Measurements from ENCODE around the gene TACSTD2.
"Not testable (repeated sequence)": the region's sequence is repeated elsewhere in the genome, so short reads cannot be mapped to it uniquely, and the experiment has no call there.

The TACSTD2 gene, protein sequence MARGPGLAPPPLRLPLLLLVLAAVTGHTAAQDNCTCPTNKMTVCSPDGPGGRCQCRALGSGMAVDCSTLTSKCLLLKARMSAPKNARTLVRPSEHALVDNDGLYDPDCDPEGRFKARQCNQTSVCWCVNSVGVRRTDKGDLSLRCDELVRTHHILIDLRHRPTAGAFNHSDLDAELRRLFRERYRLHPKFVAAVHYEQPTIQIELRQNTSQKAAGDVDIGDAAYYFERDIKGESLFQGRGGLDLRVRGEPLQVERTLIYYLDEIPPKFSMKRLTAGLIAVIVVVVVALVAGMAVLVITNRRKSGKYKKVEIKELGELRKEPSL

DNA sequence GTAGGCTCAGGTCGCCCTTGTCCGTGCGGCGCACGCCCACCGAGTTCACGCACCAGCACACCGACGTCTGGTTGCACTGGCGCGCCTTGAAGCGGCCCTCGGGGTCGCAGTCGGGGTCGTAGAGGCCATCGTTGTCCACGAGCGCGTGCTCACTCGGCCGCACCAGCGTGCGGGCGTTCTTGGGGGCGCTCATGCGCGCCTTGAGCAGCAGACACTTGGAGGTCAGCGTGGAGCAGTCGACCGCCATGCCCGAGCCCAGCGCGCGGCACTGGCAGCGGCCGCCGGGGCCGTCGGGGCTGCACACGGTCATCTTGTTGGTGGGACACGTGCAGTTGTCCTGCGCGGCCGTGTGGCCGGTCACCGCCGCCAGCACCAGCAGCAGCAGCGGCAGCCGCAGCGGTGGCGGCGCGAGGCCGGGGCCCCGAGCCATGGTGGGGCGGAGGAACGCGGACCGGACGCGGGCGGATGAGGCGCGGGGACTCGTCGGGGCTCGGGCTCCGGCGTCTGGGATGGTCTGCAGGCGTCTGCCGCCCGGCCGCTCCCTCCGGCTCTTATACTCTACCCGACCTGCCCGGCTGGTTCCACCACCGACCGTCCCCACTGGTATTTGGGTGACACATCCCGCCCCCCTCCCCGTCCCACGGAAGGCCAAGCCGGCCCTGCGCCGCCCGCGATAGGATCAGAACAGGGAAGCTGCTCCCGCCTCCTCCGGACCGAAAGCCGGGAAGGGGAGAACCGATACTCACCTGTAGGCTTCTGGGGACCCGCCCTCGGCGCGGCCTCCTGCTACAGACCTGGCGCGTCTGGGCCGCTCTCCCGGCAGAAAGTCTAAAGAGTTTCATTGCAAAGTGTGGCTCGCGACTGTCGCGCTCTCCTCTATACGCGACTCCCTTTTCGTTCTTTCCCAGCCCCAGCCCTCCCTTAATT, at the start of gene TACSTD2:
Gene TACSTD2 (minus strand): TSS at position 526 of the 927 bp plus-strand sequence. CDS start 96 bp downstream, at position 430.
- H3K4me3 ChIP-seq (ENCODE audit: low read length): peak within 1 kb of the TSS; percentile 99
- peak; percentile 99 for DNase-seq (ENCODE audit: low read depth)
- TF ChIP-seq CTCF (IDR thresholded peaks at IDR 0.05; ENCODE audit: insufficient read depth, low read depth, low read length, missing control alignments): no peak

GRCh38 chr1:58626293-58626692, 49.2 kb upstream of the TACSTD2 start:
- no peak overlapping the region for H3K4me3 ChIP-seq (ENCODE audit: low read length)
- DNase-seq (ENCODE audit: low read depth): no peak
- no peak for TF ChIP-seq CTCF (IDR thresholded peaks at IDR 0.05; ENCODE audit: insufficient read depth, low read depth, low read length, missing control alignments)

GRCh38 chr1:58623259-58623658, 46.2 kb upstream of the TACSTD2 start:
- not testable (repeated sequence) for H3K4me3 ChIP-seq (ENCODE audit: low read length); DNase-seq (ENCODE audit: low read depth)

- no peak for TF ChIP-seq CTCF (IDR thresholded peaks at IDR 0.05; ENCODE audit: insufficient read depth, low read depth, low read length, missing control alignments)
- no peak for DNase-seq (ENCODE audit: low read depth)
- H3K4me3 ChIP-seq (ENCODE audit: low read length): no peak overlapping the region
These were observed 45.5 kb upstream of the TACSTD2 start for GRCh38 chr1:58622571-58622970.

GRCh38 chr1:58621391-58621790, 44.3 kb upstream of the TACSTD2 start:
- TF ChIP-seq CTCF (IDR thresholded peaks at IDR 0.05; ENCODE audit: insufficient read depth, low read depth, low read length, missing control alignments): no peak
- DNase-seq (ENCODE audit: low read depth): no peak
- H3K4me3 ChIP-seq (ENCODE audit: low read length): no peak overlapping the region

- DNase-seq (ENCODE audit: low read depth): peak; percentile 76
- TF ChIP-seq CTCF (IDR thresholded peaks at IDR 0.05; ENCODE audit: insufficient read depth, low read depth, low read length, missing control alignments): no peak
- H3K4me3 ChIP-seq (ENCODE audit: low read length): no peak overlapping the region
These were observed 43.9 kb upstream of the TACSTD2 start for GRCh38 chr1:58620926-58621325.

- peak; percentile 93 for DNase-seq (ENCODE audit: low read depth)
- H3K4me3 ChIP-seq (ENCODE audit: low read length): peak overlapping the region; percentile 11
- TF ChIP-seq CTCF (IDR thresholded peaks at IDR 0.05; ENCODE audit: insufficient read depth, low read depth, low read length, missing control alignments): no peak
These were observed 43.2 kb upstream of the TACSTD2 start for GRCh38 chr1:58620259-58620658.
